ENCODE results near the gene SPATA31E1. TPM values are rescaled to one million over a fixed set of nuclear protein-coding genes. Genes with fewer than 3 reads are reported as not detected.

Gene SPATA31E1
- total and polyA plus RNA-seq, 7 donors, result not detected

GRCh38 chr9:87853302-87853701, 29.4 kb upstream of the SPATA31E1 start:
- no peak for ATAC-seq
- Histone ChIP-seq H3K27me3 (ENCODE audit: insufficient read depth in 3 of 3, low read length in 2 of 3) (no peaks in the 10 kb centered on the region), H3K4me3 (no peak overlapping the region), H3K36me3 (ENCODE audit: insufficient read depth in 1 of 2, low read depth in 1 of 2) (no peaks in the 10 kb centered on the region), H3K4me1 (no peaks in the 10 kb centered on the region), H3K27ac (no peak overlapping the region), H3K9me3 (no peaks in the 10 kb centered on the region)
- DNase-seq, result no peak
- intact Hi-C loops (cut with DNase I), result no loop called here
- TF ChIP-seq CTCF (IDR thresholded peaks at IDR 0.05), result no peak
- WGBS, 3 donors, result 83 to 91% (median 86%) methylated on average over 7 of the region's 7 CpGs

- no peak overlapping the region for H3K4me3 ChIP-seq
- TF ChIP-seq CTCF (IDR thresholded peaks at IDR 0.05), result no peak
- no peaks in the 10 kb centered on the region for H3K9me3 ChIP-seq
- H3K4me1 ChIP-seq, result no peaks in the 10 kb centered on the region
- no peaks in the 10 kb centered on the region for H3K36me3 ChIP-seq (ENCODE audit: insufficient read depth in 1 of 2, low read depth in 1 of 2)
- H3K27ac ChIP-seq, result no peak overlapping the region
- DNase-seq (no peak), ATAC-seq (no peak)
- WGBS, 3 donors, result 84 to 89% (median 89%) methylated on average over 3 of the region's 3 CpGs
- H3K27me3 ChIP-seq (ENCODE audit: insufficient read depth in 3 of 3, low read length in 2 of 3), result no peaks in the 10 kb centered on the region
- intact Hi-C loops (cut with DNase I), result no loop called here
These were observed 28.6 kb upstream of the SPATA31E1 start for GRCh38 chr9:87853876-87854579.

- no peaks in the 10 kb centered on the region for H3K9me3 ChIP-seq
- H3K36me3 ChIP-seq (ENCODE audit: insufficient read depth in 1 of 2, low read depth in 1 of 2), result no peaks in the 10 kb centered on the region
- H3K27ac ChIP-seq, result no peak overlapping the region
- DNase-seq (no peak), ATAC-seq (no peak)
- H3K4me1 ChIP-seq, result no peaks in the 10 kb centered on the region
- H3K27me3 ChIP-seq (ENCODE audit: insufficient read depth in 3 of 3, low read length in 2 of 3), result no peaks in the 10 kb centered on the region
- 38 to 60% (median 45%) methylated on average over 5 of the region's 5 CpGs for WGBS, 3 donors
- no peak overlapping the region for H3K4me3 ChIP-seq
- no peak for TF ChIP-seq CTCF (IDR thresholded peaks at IDR 0.05)
- intact Hi-C loops (cut with DNase I), result no loop called here
These were observed 28.1 kb upstream of the SPATA31E1 start for GRCh38 chr9:87854580-87854955.

- intact Hi-C loops (cut with DNase I), result no loop called here
- Histone ChIP-seq H3K27ac (no peak overlapping the region), H3K36me3 (ENCODE audit: insufficient read depth in 1 of 2, low read depth in 1 of 2) (no peaks in the 10 kb centered on the region), H3K4me1 (no peaks in the 10 kb centered on the region), H3K27me3 (ENCODE audit: insufficient read depth in 3 of 3, low read length in 2 of 3) (no peaks in the 10 kb centered on the region), H3K4me3 (no peak overlapping the region), H3K9me3 (no peaks in the 10 kb centered on the region)
- ATAC-seq, result no peak
- no peak for TF ChIP-seq CTCF (IDR thresholded peaks at IDR 0.05)
- no peak for DNase-seq
- 71 to 82% (median 72%) methylated on average over 3 of the region's 3 CpGs for WGBS, 3 donors
These were observed 27.6 kb upstream of the SPATA31E1 start for GRCh38 chr9:87855061-87855460.

Data from psoas muscle (tissue), 8 donors.